ENCODE data around the gene PRR11. TPM values are rescaled to one million over a fixed set of nuclear protein-coding genes. Genes with fewer than 3 reads are reported as not detected.
"Not testable (repeated sequence)": the region's sequence is repeated elsewhere in the genome, so short reads cannot be mapped to it uniquely, and the experiment has no call there.

Gene PRR11
- polyA plus RNA-seq, 4 donors = 0.67 to 15.2 (median 6.3) TPM

GRCh38 chr17:59115474-59115873, 40.1 kb upstream of the PRR11 start:
- H3K36me3 ChIP-seq (ENCODE audit: control insufficient read depth in 3 of 3, insufficient read depth in 2 of 3, low read depth in 1 of 3, low read length in 3 of 3) = peaks cover 0 to 16% (median 1%) of the 10 kb centered on the region in 3 donors
- no peaks in the 10 kb centered on the region for H3K9me3 ChIP-seq (ENCODE audit: control insufficient read depth in 2 of 2, insufficient read depth in 1 of 2, low read depth in 1 of 2, low read length in 1 of 2)
- DNase-seq (no peak), FAIRE-seq (no peak)
- H3K4me1 ChIP-seq (ENCODE audit: control insufficient read depth in 3 of 3, insufficient read depth in 2 of 3, low read depth in 1 of 3, low read length in 2 of 3) = no peaks in the 10 kb centered on the region
- WGBS, 3 donors = 94 to 97% (median 95%) methylated on average over 9 of the region's 9 CpGs
- no peaks in the 10 kb centered on the region for H3K27me3 ChIP-seq (ENCODE audit: control insufficient read depth in 3 of 3, insufficient read depth in 3 of 3, low read length in 3 of 3)
- no peak overlapping the region for H3K4me3 ChIP-seq (ENCODE audit: low read depth in 1 of 3, low read length in 3 of 3)
- no peak overlapping the region for H3K27ac ChIP-seq (ENCODE audit: low read depth in 1 of 3, low read length in 2 of 3)

GRCh38 chr17:59121901-59122480, 33.6 kb upstream of the PRR11 start:
- FAIRE-seq (no peak), DNase-seq (no peak)
- Histone ChIP-seq H3K9me3 (ENCODE audit: control insufficient read depth in 2 of 2, insufficient read depth in 1 of 2, low read depth in 1 of 2, low read length in 1 of 2) (no peaks in the 10 kb centered on the region), H3K27ac (ENCODE audit: low read depth in 1 of 3, low read length in 2 of 3) (no peak overlapping the region), H3K4me3 (ENCODE audit: low read depth in 1 of 3, low read length in 3 of 3) (no peak overlapping the region), H3K36me3 (ENCODE audit: control insufficient read depth in 3 of 3, insufficient read depth in 2 of 3, low read depth in 1 of 3, low read length in 3 of 3) (peaks cover 0 to 8% (median 0%) of the 10 kb centered on the region in 3 donors), H3K4me1 (ENCODE audit: control insufficient read depth in 3 of 3, insufficient read depth in 2 of 3, low read depth in 1 of 3, low read length in 2 of 3) (no peaks in the 10 kb centered on the region), H3K27me3 (ENCODE audit: control insufficient read depth in 3 of 3, insufficient read depth in 3 of 3, low read length in 3 of 3) (no peaks in the 10 kb centered on the region)
- 94 to 95% (median 94%) methylated on average over 9 of the region's 9 CpGs for WGBS, 3 donors

GRCh38 chr17:59124665-59125064, 30.9 kb upstream of the PRR11 start:
- 66 to 76% (median 75%) methylated on average over 6 of the region's 6 CpGs for whole genome bisulfite sequencing, 3 donors
- Histone ChIP-seq H3K27me3 (ENCODE audit: control insufficient read depth in 3 of 3, insufficient read depth in 3 of 3, low read length in 3 of 3) (no peaks in the 10 kb centered on the region), H3K27ac (ENCODE audit: low read depth in 1 of 3, low read length in 2 of 3) (no peak overlapping the region), H3K36me3 (ENCODE audit: control insufficient read depth in 3 of 3, insufficient read depth in 2 of 3, low read depth in 1 of 3, low read length in 3 of 3) (peaks cover 0 to 9% (median 0%) of the 10 kb centered on the region in 3 donors), H3K4me1 (ENCODE audit: control insufficient read depth in 3 of 3, insufficient read depth in 2 of 3, low read depth in 1 of 3, low read length in 2 of 3) (no peaks in the 10 kb centered on the region), H3K9me3 (ENCODE audit: control insufficient read depth in 2 of 2, insufficient read depth in 1 of 2, low read depth in 1 of 2, low read length in 1 of 2) (no peaks in the 10 kb centered on the region), H3K4me3 (ENCODE audit: low read depth in 1 of 3, low read length in 3 of 3) (no peak overlapping the region)
- FAIRE-seq (no peak), DNase-seq (peak; percentile 18 to 78)

- 58 to 63% (median 61%) methylated on average over 3 of the region's 3 CpGs for WGBS, 3 donors
- Histone ChIP-seq H3K36me3 (ENCODE audit: control insufficient read depth in 3 of 3, insufficient read depth in 2 of 3, low read depth in 1 of 3, low read length in 3 of 3) (peaks cover 0 to 7% (median 0%) of the 10 kb centered on the region in 3 donors), H3K27me3 (ENCODE audit: control insufficient read depth in 3 of 3, insufficient read depth in 3 of 3, low read length in 3 of 3) (no peaks in the 10 kb centered on the region), H3K27ac (ENCODE audit: low read depth in 1 of 3, low read length in 2 of 3) (no peak overlapping the region), H3K9me3 (ENCODE audit: control insufficient read depth in 2 of 2, insufficient read depth in 1 of 2, low read depth in 1 of 2, low read length in 1 of 2) (no peaks in the 10 kb centered on the region), H3K4me1 (ENCODE audit: control insufficient read depth in 3 of 3, insufficient read depth in 2 of 3, low read depth in 1 of 3, low read length in 2 of 3) (no peaks in the 10 kb centered on the region), H3K4me3 (ENCODE audit: low read depth in 1 of 3, low read length in 3 of 3) (no peak overlapping the region)
- DNase-seq (no peak), FAIRE-seq (no peak)
Observed at GRCh38 chr17:59126809-59127417, 28.6 kb upstream of the PRR11 start.

GRCh38 chr17:59129814-59130213, 25.7 kb upstream of the PRR11 start:
- DNase-seq (no peak), FAIRE-seq (no peak)
- peaks cover 0 to 10% (median 0%) of the 10 kb centered on the region in 3 donors for H3K36me3 ChIP-seq (ENCODE audit: control insufficient read depth in 3 of 3, insufficient read depth in 2 of 3, low read depth in 1 of 3, low read length in 3 of 3)
- no peaks in the 10 kb centered on the region for H3K27me3 ChIP-seq (ENCODE audit: control insufficient read depth in 3 of 3, insufficient read depth in 3 of 3, low read length in 3 of 3)
- no peak overlapping the region for H3K27ac ChIP-seq (ENCODE audit: low read depth in 1 of 3, low read length in 2 of 3)
- no peaks in the 10 kb centered on the region for H3K9me3 ChIP-seq (ENCODE audit: control insufficient read depth in 2 of 2, insufficient read depth in 1 of 2, low read depth in 1 of 2, low read length in 1 of 2)
- WGBS, 3 donors = 42 to 83% (median 46%) methylated on average over 2 of the region's 2 CpGs
- no peak overlapping the region for H3K4me3 ChIP-seq (ENCODE audit: low read depth in 1 of 3, low read length in 3 of 3)
- H3K4me1 ChIP-seq (ENCODE audit: control insufficient read depth in 3 of 3, insufficient read depth in 2 of 3, low read depth in 1 of 3, low read length in 2 of 3) = no peaks in the 10 kb centered on the region

- no peak overlapping the region for H3K27ac ChIP-seq (ENCODE audit: low read depth in 1 of 3, low read length in 2 of 3)
- H3K4me3 ChIP-seq (ENCODE audit: low read depth in 1 of 3, low read length in 3 of 3) = no peak overlapping the region
- H3K36me3 ChIP-seq (ENCODE audit: control insufficient read depth in 3 of 3, insufficient read depth in 2 of 3, low read depth in 1 of 3, low read length in 3 of 3) = peaks cover 0 to 8% (median 0%) of the 10 kb centered on the region in 3 donors
- no peaks in the 10 kb centered on the region for H3K27me3 ChIP-seq (ENCODE audit: control insufficient read depth in 3 of 3, insufficient read depth in 3 of 3, low read length in 3 of 3)
- no peaks in the 10 kb centered on the region for H3K9me3 ChIP-seq (ENCODE audit: control insufficient read depth in 2 of 2, insufficient read depth in 1 of 2, low read depth in 1 of 2, low read length in 1 of 2)
- FAIRE-seq = no peak
- H3K4me1 ChIP-seq (ENCODE audit: control insufficient read depth in 3 of 3, insufficient read depth in 2 of 3, low read depth in 1 of 3, low read length in 2 of 3) = no peaks in the 10 kb centered on the region
- no peak for DNase-seq
- 68 to 98% (median 88%) methylated on average over 1 of the region's 1 CpG for WGBS, 3 donors
Observed at GRCh38 chr17:59131131-59131530, 24.4 kb upstream of the PRR11 start.

GRCh38 chr17:59138339-59138738, 17.2 kb upstream of the PRR11 start:
- not testable (repeated sequence) for H3K9me3 ChIP-seq (ENCODE audit: control insufficient read depth in 2 of 2, insufficient read depth in 1 of 2, low read depth in 1 of 2, low read length in 1 of 2); H3K36me3 ChIP-seq (ENCODE audit: control insufficient read depth in 3 of 3, insufficient read depth in 2 of 3, low read depth in 1 of 3, low read length in 3 of 3); DNase-seq

GRCh38 chr17:59139939-59140338, 15.6 kb upstream of the PRR11 start:
- FAIRE-seq = no peak

More at GRCh38 chr17:59138339-59138738, 17.2 kb upstream of the PRR11 start:
- not testable (repeated sequence) for H3K4me1 ChIP-seq (ENCODE audit: control insufficient read depth in 3 of 3, insufficient read depth in 2 of 3, low read depth in 1 of 3, low read length in 2 of 3); H3K27me3 ChIP-seq (ENCODE audit: control insufficient read depth in 3 of 3, insufficient read depth in 3 of 3, low read length in 3 of 3); FAIRE-seq; H3K27ac ChIP-seq (ENCODE audit: low read depth in 1 of 3, low read length in 2 of 3); H3K4me3 ChIP-seq (ENCODE audit: low read depth in 1 of 3, low read length in 3 of 3)
- 93 to 96% (median 96%) methylated on average over 10 of the region's 10 CpGs for WGBS, 3 donors

More at GRCh38 chr17:59139939-59140338, 15.6 kb upstream of the PRR11 start:
- Histone ChIP-seq H3K9me3 (ENCODE audit: control insufficient read depth in 2 of 2, insufficient read depth in 1 of 2, low read depth in 1 of 2, low read length in 1 of 2) (no peaks in the 10 kb centered on the region), H3K36me3 (ENCODE audit: control insufficient read depth in 3 of 3, insufficient read depth in 2 of 3, low read depth in 1 of 3, low read length in 3 of 3) (peaks cover 0 to 3% (median 0%) of the 10 kb centered on the region in 3 donors), H3K4me1 (ENCODE audit: control insufficient read depth in 3 of 3, insufficient read depth in 2 of 3, low read depth in 1 of 3, low read length in 2 of 3) (no peaks in the 10 kb centered on the region), H3K4me3 (ENCODE audit: low read depth in 1 of 3, low read length in 3 of 3) (no peak overlapping the region), H3K27me3 (ENCODE audit: control insufficient read depth in 3 of 3, insufficient read depth in 3 of 3, low read length in 3 of 3) (no peaks in the 10 kb centered on the region), H3K27ac (ENCODE audit: low read depth in 1 of 3, low read length in 2 of 3) (no peak overlapping the region)
- no peak for DNase-seq
- 96 to 99% (median 96%) methylated on average over 4 of the region's 4 CpGs for WGBS, 3 donors

Data from small intestine (tissue), 7 donors.